AG09319 (cell line): ENCODE measurements around the gene GALNT3.
A peak's percentile ranks its signal among the peaks of the same experiment; 100 is the strongest.

Experiments used
- DNase-seq: peaks from one replicate; pipeline ENCODE4 v3.0.0-alpha.2; 2010; ENCODE audit warnings: low read depth; ENCODE audit errors: extremely low read depth
- CTCF ChIP-seq: IDR thresholded peaks from 2 replicates; pipeline ENCODE4 v1.5.1; 2011; ENCODE audit warnings: low read depth, mild to moderate bottlenecking, inconsistent platforms, low read length, moderate library complexity

GALNT3 gene

GRCh38 chr2:165699946-165700345 is 94.1 kb downstream of the GALNT3 start:
- no peak for DNase-seq
- no peak for TF ChIP-seq CTCF

GRCh38 chr2:165698444-165698884 is 95.6 kb downstream of the GALNT3 start:
- no peak for DNase-seq
- TF ChIP-seq CTCF, result peak; percentile 66

- no peak for TF ChIP-seq CTCF
- no peak for DNase-seq
These were observed 96.2 kb downstream of the GALNT3 start for GRCh38 chr2:165697748-165698443.
